Inflammatory macrophage treated with lipopolysaccharide for 4 hours (primary cell): ENCODE measurements around the gene SLC36A2.
"Not testable (repeated sequence)": the region's sequence is repeated elsewhere in the genome, so short reads cannot be mapped to it uniquely, and the experiment has no call there.

Experiments
- DNase-seq: peaks from one replicate; pipeline ENCODE4 v3.0.0-alpha.2; 2020

SLC36A2 gene

DNA sequence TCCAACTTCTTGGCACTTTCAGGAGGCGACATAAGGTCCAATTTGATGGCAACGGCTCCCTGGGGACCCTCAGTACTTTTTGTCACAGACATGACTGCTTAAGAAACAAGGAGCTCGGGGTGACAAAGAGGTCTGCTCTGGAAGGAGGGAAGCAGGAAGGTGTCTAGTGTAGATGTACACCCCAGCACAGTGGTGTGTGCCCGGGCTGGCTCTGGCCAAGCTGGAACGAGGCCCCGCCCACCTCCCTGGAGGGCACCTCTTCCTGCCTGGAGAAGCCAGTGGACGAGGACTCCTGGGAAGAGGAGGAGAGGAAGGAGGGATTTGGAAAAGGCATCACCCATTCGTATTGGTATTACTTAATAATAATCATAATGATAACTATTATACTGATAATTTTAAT is at the start of gene SLC36A2:
TSS of gene SLC36A2 (minus strand) at position 191 of the 400 bp plus-strand sequence. CDS start at position 92, 99 bp downstream.
- no peak for DNase-seq

DNA sequence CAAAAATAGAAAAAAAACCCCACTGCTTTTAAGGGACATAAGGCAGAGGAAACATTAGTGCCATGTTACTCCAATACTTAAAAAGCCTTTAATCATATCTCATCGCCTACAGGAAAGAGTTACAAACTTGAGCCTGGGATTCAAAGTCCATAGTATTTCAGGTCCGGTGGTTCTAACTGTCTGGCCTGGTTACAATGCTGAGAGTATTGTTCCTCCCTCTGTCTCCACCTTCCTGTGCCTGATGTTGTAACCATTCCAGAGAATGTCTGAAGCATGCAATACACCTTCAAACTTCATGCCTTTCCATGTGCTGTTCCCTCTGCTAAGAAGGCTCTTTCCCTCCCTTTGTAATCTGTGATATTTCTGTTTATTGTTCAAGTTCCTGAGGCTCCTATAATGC is 41.6 kb upstream of the SLC36A2 start:
- no peak for DNase-seq

GRCh38 chr5:151384106-151384505 is 36.7 kb upstream of the SLC36A2 start:
- DNase-seq: peak; percentile 8

DNA sequence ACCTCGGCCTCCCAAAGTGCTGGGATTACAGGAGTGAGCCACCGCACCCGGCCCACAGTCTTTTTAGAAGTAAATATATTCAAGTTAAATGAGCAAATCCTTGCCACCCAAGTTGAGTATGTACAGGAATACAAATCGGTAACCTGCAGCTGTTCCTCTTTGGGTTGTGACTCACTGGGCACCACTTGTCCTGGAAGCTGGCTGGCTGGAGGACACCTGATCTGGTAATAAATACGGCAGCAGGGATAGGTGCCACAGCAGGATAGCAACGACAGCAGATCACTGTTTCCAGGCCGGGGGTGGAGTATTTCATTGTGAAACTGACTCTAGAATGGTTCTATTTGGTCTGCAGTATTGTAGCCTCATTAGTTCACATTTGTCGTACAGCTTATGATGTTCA is 35.7 kb upstream of the SLC36A2 start:
- DNase-seq: no peak

- no peak for DNase-seq
Observed at GRCh38 chr5:151382576-151382975, 35.2 kb upstream of the SLC36A2 start.

DNA sequence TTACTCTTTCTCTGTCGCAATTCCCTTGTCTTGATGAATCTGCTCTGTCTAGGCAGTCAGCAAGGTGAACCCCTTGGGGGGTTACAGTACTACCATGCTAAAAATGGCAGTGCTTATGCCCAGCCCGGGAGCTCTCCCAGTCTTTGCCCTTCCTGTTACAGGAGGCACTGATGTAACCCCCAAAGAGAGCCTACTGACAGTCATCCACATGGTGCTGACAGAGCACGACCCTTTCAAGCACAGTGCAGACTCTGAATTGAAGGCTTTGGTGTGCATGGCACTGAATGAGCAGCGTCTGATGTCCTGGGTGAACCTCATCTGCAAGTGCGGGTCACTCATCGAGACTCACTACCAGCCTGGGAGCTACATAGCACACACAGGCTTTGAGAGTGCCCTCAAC is 34.5 kb upstream of the SLC36A2 start:
- no peak for DNase-seq

GRCh38 chr5:151378616-151379015 is 31.3 kb upstream of the SLC36A2 start:
- no peak for DNase-seq

- no peak for DNase-seq
Observed at GRCh38 chr5:151374539-151374938, 27.2 kb upstream of the SLC36A2 start.

- not testable (repeated sequence) for DNase-seq
Observed at GRCh38 chr5:151367038-151367437, 19.7 kb upstream of the SLC36A2 start.

GRCh38 chr5:151363673-151364072 is 16.3 kb upstream of the SLC36A2 start:
- DNase-seq: no peak

- DNase-seq: no peak
Observed at GRCh38 chr5:151362970-151363369, 15.6 kb upstream of the SLC36A2 start.

DNA sequence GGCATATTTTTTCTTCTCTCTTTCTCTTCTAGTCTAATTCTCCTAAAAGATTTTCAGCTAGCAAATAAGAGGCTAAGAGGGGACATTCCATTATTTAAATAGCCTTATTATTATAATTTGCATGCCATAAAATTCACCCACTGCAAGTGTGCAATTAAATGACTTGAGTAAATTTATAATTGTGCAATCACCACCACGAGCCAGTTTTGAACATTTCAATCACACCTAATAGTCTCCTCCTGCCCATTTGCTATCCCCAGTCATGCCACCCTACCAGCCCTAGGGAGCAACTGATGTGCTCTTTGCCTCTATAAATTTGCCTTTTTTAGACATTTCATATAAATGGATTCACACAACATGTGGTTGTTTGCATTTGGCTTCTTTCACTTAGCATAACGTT is 12.0 kb upstream of the SLC36A2 start:
- DNase-seq: no peak

- DNase-seq: peak; percentile 6
Observed at GRCh38 chr5:151357792-151358191, 10.4 kb upstream of the SLC36A2 start.

DNA sequence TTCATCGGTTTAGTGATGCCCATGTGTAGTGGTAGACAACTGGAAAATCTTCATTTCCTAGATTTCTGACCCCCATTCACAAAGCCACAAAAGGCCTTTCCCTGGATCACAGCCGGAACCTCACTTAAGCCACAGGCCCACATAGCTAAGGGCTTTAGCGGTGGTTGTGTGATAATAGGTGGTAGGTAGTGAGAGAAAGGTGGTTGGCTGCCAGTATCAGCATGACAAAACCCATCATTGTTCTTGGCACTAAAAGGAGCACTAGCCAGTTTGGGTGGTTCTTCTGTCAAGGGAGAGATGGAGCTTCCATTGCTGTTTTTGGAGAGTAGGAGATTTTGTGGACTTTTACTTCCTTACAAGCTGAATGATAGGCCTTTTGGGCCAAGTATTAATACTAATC is 9.7 kb upstream of the SLC36A2 start:
- no peak for DNase-seq

DNA sequence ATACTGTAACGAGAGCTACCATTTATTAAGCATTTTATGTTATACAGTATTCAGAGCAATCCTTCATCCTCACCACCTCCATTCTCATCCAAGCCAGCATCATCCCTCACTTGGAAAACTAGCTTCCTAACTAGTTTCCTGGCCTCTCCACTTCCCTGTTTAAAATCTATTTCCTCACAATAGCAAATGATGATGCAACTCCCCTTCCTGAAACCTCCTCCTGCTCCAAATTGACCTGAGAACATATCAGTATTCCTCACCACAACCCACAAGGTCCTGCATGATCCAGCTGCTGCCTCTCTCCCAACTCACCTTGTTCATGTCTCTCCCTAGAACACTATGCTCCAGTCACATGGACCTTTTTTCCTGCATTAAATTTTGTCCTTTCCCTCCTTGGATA is 4.3 kb upstream of the SLC36A2 start:
- peak; percentile 33 for DNase-seq

DNA sequence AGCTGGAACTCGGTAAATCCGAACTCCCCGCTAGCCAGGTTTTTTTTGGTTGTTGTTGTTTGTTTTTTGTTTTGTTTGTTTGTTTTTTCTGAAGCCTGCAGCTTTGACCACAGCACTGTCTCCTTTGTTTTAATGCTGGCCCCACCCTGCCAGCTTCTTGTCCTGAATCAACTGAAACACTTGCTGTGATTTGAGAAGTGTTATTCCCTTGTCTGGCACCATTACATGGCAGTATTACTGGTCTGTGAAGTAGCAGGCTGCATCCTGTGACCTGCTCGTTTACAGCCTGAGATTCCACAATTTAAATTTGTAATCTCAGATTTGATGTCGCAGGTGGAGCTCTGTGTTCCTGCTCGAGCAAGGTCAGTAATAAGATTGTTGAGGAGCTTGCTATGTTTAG is 1.4 kb upstream of the SLC36A2 start:
- no peak for DNase-seq

GRCh38 chr5:151345808-151346478 is 1.4 kb downstream of the SLC36A2 start:
- DNase-seq: no peak

DNA sequence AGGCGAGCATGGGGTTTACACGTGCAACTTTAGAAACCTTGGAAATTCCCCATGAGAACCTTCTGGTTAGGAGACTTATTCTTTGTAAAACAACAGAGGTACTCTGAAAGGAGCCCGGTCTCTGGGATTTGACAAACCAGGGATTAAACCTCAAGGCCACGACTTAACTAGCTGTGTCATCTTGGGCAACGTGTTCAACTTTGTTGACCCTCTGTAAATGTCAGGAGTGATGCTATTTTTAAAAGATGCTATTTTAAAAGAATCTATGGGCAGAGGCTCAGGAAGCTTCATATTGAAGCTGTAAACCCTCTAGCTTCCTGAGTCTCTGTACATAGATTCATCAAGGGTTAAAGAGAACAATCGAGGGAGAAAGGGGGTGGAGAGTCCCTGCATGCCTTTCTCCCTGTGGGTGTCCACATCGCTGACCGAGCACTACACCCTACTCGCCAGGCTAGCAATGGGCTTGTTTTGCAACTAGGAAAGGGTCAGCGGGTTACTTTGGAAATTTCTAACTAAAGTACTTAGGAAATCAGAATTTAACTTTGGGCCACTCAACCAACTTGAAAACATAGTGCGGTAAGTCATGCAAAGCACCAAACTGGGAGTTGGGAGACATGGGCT is 2.1 kb downstream of the SLC36A2 start:
- peak; percentile 15 for DNase-seq

DNA sequence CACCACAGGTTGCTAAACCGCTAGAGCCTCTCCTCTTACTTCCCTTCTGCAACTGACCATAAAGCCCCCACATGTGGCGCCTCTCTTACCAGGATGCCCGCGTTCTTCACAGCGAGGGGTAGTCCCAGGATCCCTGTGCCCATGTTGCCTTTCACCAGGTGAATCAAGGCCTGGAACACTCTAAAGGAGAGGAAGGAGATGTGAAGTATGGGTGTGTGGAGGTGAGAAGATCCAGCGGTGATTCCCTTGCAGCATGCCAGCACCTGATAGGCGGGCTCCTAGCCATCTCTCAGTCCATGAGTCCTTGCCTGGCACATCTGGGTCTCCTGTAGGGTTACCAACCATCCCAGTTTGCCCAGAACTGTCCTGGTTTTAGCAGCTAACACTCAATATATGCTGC is 3.3 kb downstream of the SLC36A2 start:
- no peak for DNase-seq

- no peak for DNase-seq
Observed at GRCh38 chr5:151340004-151340403, 7.4 kb downstream of the SLC36A2 start.

DNA sequence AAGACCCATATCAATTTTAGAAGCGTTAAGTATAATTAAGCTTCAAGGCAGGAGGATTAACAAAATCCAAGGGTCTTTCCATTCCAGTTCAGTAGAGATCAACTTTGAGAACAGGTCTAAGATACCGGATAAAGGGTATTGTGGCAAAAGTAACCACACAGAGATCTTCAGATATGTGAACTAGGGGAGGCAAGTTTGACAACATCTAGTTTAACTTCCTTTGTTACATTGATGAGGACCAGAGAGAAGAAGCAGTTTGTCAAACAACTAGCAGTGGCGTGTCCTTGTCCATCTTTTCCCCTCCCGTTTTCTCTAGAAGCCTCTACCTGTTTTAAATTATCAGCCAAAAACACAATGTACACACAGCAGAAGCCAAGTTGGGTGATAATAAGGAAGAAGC is 8.6 kb downstream of the SLC36A2 start:
- no peak for DNase-seq

DNA sequence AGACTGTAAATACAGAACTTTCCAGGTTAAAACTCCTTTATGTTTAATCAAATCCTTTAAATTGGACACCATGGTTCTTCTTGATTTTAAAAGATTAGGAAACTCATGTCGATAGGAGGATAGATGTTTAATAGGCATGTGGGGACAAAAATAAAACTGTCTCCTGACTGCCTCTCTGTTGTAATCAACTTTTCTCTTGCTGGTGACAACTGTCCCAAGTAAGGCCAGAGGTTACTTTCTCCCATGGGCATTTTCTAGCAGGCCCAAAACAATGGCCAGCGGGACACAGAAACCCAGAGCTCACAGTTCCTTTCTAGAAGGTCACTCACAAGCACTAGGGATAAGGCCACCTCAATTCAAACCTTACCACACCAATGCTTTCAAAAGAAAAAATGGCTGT is 14.5 kb downstream of the SLC36A2 start:
- DNase-seq: no peak

- DNase-seq: peak; percentile 81
Observed at GRCh38 chr5:151328734-151329133, 18.6 kb downstream of the SLC36A2 start.

DNA sequence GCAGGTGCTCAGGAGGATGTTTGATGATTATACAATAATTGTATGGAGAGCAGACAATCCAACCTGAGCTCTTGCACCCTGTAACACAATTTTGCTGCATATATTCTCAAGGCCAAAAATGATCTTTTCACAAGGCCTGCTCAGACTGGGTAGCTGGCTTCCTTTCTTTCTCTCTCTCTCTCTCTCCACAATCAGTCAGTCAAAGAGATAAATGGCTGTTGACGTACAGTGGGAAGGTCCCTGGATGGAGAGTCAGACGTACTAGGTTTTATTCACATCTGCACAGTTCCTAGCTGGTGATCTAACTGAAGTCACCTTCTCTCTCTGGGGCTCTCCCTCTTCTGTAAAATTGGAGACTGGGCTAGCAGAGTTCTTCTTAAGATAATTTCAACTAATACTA is 19.8 kb downstream of the SLC36A2 start:
- no peak for DNase-seq

DNA sequence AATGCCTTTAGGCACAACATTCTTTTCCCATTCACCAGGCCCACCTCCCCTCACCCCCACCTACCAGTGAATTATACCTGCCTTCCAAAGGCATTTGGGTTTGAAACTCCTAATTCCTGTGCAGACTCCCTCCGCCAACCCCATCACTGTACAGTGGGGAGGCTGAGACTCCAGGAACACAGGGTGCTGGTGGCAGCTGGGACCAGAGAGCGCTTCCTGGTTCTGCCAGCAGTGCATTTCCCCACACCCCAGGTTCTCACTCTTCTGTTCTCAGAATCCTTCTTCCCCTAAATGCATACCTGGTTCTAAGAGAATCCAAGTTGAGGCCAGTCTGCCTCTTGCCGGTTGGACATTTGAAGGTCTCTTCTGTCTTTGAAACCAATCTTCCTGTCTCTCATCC is 21.1 kb downstream of the SLC36A2 start:
- no peak for DNase-seq
